ENCODE measurements around the gene MYO18B.

The MYO18B gene

DNA sequence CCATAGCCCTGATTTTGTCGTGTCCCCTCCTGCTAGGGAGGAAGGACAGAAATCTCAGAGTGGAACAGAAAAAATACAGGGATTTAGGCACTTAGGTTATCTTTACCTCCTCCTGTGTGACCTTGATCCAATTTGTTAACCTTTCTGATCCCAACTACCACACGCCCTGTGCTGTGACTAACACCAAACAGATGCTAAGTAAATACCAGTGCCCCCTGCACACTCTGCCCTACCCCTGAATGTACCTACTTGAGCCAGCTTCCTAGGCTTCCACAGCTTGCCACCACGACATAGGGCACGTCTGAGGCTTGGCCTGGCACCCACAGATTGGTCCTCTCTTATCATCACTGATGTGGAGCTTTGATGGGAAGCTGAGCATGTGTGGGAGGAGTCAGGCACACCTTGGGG, 9.2 kb downstream of the MYO18B start:
- peak; percentile 40 for DNase-seq

DNA sequence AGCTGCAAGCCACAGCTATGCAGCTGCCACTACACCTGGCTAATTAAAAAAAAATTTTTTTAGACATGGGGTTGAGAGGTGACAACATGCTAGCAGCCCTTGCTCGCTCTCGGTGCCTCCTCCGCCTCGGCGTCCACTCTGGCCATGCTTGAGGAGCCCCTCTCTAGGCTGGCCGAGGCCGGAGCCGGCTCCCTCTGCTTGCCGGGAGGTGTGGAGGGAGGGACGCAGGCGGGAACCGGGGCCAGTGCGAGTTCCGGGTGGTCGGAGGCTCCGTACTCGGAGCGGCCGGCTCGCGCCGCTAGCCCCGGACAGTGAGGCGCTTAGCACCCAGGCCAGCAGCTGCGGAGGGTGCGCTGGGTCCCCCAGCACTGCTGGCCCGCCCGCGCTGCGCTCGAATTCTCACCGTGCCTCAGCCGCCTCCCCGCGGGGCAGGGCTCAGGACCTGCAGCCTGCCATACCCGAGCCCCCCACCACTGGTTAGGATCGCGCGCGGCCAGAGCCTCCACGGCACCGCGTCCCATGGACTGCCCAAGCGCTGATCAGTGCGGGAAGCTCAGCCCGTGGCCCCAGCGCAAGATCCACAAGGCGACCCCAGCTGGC, 10.7 kb downstream of the MYO18B start:
- no peak for DNase-seq

DNA sequence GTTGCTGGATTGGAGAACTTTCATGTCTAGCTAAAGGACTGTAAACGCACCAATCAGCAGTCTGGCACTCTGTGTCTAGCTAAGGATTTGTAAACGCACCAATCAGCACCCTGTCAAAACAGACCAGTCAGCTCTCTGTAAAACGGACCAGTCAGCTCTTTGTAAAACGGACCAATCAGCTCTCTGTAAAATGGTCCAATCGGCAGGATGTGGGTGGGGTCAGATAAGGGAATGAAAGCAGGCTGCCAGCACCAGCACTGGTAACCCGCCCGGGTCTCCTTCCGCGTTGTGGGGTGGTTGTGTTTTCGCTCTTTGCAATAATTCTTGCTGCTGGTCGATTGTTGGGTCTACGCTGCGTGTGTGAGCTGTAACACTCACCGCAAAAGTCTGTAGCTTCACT, 11.3 kb downstream of the MYO18B start:
- no peak for DNase-seq

DNA sequence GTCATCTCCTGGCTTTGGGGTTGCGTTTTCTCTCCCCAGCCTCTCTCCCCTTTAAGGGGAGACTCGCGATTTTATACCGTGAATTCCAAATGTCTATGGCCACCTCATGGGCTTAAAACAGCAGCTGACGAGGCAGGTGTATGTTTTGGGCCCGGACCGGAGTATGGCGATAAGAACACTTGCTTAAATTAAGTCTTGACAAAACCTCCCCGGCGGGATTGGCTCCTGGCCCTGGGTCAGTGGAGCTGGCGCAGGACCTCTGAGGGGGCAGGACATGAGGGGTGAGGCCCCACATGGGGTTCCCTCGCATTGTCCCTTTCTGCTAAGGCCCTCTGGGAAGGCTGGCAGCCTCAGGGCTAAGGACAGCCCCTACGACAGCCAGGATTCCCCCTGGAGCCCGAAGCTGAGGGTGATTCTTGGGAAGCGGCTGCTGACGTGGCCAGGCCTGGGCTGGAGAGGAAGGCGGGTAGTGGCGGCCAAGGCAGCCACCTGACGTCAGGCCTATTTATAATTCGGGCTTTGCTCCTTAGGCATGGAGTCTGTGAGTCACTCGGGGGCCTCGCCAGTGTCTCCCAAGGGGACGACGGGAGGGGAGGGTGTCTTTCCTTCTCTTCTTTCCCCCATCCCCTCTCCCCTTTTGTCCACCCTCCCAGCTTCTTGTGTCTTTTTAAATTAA, 12.7 kb downstream of the MYO18B start:
- no peak for DNase-seq

DNA sequence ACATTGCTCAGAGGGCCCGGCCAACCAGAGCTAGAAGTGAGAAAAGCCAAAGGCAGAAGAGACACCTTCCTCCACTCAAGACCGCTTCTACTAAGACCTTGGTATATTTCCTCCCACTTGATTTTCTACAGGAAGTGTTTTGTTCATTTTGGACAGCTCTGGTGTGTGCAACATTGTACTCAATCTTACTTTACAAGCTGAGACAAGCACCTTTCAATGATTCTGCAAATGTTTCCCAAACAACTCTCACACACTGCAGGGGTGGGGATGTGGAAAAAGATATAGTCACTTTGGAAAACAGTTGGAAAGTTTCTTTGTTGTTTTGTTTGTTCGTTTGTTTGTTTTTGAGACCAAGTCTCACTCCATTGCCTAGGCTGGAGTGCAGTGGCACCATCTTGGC, 15.7 kb downstream of the MYO18B start:
- no peak for DNase-seq

DNA sequence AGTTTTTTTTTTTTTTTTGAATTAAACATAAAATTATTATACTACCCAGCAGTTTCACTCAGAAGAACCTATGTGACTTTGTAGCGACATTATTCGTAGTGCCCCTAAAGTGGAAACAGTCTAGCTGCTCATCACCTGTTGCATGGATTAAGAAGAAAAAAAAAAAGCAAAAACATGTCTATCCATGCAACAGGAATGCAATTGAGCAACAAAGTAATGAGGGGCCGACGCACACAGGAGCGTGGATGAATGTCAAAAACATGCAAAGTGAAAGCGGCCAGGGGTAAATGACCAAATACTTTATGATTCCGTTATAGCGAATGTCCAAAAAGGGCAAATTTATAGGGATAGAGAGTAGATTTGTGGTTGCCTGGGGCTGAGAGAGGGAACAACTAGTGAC, 16.3 kb downstream of the MYO18B start:
- DNase-seq: no peak

DNA sequence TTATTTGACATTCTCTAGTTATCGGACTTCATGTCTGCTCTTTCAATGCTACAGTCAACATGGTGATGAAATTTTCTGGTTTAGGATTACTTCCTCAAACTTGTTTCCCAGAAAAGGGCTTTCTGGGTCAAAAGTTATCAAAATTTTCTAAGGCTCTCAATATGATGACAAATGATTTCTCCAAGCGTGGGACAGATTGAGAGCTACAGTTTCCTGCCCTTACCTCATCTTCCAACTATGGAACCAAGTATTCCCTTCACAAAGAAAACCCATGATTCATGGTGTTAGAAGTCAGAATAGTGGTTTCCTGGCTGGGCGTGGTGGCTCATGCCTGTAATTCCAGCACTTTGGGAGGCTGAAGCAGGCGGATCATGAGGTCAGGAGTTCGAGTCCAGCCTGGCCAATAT, 17.8 kb downstream of the MYO18B start:
- DNase-seq: no peak

DNA sequence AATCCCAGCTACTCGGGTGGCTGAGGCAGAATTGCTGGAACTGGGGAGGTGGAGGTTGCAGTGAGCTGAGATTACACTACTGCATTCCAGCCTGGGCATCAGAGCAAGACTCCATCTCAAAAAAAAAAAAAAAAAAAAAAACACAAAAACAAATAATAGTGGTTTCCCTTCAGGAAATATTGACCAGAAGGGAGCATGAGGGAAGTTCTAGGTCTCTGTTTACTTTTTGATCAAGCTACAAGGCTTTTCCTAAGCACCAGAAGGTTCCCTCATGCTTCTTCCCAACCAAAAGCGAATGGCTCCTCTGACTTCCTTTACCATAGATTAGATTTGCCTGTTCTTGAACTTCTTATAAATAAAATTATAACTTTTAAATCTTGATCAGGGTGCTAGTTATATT, 18.3 kb downstream of the MYO18B start:
- DNase-seq: no peak

DNA sequence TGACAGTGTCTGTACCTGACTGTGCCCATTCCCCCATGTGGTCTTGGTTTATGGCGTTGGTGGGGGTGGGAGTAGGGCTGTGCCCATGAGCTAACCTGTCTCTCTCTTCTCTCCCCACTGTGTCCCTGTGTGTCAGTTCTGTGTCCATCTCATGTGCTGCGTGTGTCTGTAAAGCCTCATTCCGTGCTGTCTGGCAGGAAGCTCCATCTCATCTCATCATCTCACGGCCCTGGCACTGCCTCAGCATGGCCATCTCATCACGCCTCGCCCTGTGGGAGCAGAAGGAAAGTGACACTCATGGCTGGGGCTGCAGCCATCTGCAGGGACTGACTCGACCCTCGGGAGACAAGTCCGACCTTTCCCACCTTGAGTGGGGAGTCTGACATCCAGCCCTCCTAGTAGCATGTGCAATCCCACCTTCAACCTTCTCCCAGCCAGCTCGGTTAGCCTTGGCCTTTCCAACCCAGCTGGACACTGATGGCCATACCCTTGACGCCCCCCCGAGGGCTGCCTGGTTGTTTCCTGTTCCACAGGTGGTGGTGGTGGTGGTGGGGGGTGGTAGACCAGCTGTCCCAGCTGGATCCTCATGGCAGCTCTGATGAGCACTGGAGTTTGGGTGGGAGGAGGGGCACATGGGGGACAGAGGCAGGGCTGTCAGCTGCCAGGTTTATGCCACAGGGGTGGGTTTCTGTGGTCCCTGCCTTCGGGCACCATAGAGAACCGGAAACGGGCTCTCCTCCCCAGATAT, 19.0 kb downstream of the MYO18B start:
- no peak for DNase-seq

DNA sequence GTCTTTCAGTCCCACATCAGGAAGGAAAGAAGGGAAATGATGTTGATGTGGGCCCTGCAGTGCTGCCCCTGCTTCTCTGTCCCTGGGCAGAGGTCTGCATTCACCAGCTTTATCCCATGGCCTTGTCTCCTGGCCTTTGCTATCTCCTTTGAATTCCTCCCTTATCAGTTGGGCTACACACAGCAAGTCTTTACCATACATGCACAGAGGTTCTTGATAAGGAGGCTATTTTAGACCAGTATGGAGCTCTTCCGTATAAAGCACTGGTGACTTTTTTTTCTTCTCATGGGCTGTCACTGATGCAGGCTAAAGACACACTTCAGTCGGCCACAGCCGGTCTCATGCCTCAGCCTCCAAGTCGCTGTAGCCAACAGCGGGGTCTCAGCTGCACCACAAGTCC, 20.2 kb downstream of the MYO18B start:
- no peak for DNase-seq

DNA sequence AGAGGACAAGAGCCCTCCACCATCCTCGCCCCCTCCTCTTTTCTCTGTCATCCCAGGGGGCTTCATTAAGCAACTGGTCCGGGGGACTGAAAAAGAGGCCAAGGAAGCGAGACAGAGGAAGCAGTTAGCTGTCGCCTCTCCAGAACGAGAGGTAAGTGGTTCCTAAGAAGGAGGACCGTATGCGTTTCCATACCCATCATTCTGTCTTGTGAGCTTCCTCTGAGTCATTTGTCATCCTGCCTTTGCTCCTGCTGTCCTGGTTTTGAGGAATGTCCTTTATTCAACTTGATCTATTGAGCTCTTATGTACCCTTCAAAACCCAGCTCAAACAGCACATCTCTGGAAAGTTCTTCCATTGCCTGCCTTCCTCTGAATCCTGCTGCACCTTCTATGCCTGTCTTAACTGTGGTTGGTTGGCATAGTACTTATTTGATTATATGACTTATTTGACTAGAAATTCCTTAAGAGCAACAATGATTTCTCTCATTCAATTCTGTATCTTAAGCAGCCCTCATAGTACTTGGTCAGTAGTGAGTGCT, 21.3 kb downstream of the MYO18B start:
- no peak for DNase-seq

DNA sequence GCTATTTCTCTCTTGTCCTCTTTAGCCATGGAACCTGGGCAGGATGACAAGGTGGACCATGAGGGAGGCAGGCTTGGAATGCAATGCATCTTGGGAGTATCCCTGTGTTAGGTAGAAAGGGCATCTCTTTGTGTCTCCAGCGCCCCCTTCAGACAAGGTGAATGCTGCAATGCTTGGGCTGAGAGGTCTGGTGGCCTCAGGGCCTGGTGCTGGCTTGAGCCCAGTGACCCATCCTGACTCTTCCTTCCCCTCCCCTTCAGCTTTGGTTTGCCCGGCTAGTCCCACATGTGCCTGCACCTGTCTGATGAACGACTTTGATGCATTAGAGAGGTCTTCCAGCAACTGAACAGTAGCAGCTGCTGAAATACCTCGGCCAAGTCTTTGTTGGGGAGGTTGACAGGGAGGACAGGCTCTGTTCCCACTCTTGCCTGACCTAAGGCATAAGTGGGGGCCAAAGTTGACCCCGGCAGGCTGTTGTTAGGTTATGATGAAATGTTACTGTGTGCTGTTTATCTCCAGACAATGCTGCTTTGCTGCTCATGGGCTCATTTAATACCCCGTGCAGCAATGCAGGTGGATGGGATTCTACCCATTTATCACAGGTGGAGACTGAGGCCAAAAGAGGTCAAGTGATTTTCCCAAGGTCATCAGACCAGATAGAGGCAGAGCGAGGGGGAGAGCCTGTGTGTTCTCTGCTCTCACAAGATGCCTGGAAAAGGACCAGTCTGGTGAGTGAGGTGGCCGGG, 22.5 kb downstream of the MYO18B start:
- DNase-seq: no peak

DNA sequence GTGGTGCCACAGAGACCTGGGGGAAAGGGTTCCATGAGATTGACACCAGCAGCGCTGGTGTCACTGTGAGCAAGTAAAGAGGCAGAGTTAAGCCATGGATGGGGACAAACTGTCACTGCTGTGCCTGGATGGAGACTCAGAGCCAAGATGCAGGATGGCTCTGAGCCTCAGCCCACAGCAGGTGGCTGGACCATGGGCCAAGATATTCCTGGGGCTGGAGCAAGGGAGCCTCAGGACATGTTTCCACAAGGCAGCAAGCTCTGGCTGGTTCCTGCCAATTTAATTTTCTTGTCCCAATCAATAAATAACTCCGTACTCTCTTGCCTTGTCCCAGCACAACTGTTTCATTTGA, 23.0 kb downstream of the MYO18B start:
- DNase-seq: no peak

DNA sequence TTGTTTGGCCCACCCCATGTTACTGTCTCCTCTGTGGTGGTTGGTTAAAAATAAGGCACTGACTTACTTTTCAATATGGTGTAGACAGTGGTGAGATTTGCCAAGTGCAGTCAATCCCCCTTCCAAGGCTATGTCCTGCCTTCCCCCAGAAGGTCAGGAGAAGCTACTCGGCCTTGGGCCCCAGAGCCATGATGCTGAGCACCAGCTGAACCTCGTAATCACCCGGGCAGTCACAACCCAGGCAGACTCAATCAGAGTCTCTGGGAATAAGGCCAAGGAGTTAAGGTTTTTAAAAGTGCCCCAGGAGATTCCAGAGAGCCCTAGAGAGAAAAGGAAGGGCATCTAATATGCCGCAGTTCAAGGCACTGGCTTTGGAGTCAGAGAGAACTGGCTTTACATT, 23.8 kb downstream of the MYO18B start:
- DNase-seq: no peak

DNA sequence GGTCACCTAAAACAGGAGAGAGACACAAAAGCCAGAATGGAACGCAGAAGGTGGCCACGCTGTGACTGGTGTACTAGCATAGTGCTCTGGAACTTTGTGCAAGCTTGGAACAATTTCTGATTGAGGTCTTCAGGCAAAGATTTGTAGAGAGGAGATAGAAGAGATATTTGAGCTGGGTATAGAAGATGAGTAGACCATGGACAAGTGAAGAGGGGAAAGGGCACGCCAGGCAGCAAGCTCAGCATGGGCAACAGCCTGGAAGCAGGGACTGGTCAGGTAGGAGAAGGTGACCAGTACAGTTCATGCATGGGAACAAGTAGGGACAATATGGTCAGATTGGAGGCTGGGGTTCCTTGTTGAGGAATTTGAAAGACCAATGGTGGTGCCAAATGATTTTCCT, 24.4 kb downstream of the MYO18B start:
- no peak for DNase-seq

DNA sequence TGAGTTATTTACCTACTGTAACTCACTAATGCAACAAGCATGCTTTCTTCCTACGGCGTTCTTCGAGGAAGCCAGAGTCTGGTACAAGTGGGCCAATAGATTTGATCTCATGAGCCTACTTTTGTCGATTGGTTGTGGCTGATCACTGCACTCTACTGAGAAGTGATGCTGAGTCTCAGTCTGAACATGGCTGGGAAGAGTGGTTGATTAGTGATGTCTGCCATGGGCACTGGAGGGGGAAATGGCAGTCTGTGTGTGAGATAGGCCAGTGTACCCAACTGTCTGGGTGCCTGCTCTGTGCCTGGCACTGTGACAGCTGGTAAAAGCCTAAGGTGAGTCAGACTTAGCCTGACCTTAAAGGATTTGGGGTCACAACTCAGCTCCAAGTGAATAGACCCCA, 28.3 kb downstream of the MYO18B start:
- DNase-seq: no peak

DNA sequence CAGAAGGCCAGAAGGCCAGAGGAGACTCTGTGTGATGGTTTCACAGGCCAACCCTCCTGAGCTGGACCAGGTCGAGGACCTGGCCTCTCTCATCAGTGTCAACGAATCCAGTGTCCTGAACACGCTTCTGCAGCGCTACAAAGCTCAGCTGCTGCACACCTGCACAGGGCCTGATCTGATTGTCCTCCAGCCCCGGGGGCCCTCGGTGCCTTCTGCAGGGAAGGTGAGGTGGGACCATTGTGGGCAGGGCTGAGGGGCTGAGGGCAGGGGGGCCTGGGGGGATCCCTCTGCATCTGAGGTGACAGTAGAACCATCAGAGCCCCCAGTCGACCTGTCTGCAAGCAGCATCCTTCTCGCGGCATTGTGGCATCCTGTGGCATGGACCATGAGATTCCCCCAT, 30.3 kb downstream of the MYO18B start:
- no peak for DNase-seq

DNA sequence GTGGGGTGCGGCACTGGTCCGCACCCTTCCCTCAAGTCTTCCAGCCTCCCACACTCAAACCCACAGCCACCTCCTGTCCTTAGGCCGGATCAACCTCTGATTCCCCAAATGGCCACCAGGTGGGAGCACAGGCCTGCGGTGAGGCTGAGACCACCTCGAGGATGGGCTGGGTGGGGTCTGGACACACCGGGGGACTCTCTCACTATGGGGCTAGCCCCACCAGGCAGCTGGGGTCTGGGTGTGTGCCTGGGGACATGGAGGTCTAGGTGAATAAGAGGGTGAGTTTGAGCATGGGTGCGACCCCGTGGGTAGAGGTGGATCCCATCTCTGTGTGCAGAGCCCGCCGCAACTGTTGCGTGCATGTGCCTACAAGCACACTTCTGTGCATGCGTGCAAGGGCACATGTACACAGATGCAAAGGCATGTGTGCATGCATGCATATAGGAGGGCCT, 32.6 kb downstream of the MYO18B start:
- DNase-seq: no peak

DNA sequence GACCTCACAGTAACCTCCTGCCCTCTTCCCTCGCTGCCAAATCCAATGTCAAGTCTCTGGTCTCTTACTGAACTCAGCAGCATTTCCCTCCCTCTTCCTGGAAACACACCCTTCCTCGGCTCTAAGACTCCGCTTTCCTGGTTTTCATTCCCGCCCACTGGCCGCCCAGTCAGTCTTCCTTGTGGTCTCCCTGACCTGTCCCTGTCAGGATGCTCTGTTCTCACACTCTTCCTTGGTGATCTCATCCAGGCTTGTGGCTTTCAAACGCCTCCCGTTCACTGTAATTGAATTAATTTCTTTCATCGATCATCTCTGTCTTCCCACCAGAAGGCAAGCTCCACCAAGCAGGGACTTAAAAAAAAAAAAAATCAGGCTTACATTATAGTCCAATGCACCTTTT, 33.5 kb downstream of the MYO18B start:
- no peak for DNase-seq

DNA sequence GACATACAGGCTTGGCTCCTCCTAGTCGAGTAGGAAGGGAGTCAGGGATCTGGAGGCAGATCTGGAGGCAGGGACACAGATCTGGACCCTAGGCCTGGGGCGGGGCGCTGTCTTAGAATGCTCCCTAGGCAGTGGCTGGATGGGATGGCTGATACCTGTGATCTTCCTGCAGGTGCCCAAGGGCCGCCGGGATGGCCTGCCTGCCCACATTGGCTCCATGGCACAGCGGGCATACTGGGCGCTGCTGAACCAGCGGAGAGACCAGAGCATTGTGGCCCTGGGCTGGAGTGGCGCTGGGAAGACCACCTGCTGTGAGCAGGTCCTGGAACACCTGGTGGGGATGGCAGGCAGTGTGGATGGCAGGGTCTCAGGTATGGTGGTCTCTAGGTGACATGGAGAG, 35.4 kb downstream of the MYO18B start:
- DNase-seq: no peak

DNA sequence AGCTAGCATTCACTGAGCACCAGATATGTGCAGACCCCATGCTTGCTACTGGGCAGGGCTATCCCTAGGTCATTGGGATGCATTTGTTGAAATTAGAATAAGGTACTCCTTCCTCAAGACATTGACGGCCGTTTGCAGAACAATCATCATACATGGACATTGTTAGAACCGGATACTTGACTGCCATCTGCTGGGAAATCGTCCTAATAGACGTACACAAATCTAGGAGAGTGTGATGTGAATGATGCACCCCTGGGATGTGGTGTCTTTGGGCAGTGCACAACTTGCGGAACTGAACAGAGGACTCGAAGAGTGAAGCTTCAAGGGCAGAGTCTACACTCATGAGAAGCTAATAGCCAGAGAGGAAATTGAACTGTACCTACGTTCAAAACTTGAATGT, 35.9 kb downstream of the MYO18B start:
- DNase-seq: peak; percentile 52

DNA sequence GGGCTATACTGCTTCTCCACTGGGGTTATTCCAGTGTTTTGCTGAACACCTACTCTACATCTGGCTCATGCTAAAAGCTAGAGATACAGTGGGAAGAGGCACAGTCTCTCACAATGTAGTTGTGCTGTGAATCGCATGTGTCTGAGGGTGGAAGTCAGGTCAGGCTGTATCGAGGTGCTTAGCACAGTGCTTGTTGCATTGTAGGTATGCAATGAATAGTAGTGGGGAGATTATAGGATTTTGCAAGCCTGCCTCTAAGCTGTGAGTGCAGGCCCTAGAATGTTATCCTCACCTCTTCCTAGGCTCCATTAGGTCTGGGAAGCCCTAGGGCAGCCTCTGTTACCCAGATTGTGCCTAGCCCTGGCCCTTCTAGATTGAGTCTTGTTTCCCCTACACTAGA, 37.4 kb downstream of the MYO18B start:
- no peak for DNase-seq

DNA sequence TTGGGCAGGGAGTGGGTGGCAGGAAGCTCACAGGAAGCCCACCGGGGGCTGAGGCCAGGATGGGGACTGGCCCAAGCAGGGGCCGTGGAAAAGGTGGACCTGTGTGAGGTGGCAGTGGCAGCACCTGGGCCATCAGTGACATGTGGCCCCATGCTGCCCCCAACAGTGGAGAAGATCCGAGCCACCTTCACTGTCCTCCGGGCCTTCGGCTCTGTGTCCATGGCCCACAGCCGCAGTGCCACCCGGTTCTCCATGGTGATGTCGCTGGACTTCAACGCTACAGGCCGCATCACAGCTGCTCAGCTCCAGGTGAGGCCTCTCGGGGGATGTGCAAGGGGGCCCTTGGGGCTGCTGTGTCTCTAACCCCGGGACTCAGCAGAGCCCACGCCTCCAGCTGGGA, 37.9 kb downstream of the MYO18B start:
- DNase-seq: no peak

DNA sequence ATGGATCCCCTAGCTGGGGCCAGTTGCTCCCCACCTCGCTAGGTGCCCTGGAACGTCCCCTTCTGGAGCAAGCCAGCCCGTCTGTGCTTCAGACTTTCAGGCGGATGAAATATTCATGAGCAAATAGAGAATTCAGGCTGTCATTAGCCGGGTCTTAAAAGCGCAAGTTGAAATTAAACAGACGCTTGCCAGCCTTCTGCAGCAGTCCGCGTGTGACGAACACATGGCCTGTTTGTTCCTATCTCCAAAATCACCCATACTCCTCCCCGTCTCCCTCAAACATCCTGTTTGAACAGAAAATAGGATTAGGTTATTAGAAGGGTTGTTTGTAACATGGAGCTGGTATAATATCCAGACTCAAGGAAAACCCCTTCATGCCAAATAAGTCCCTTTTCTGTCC, 38.7 kb downstream of the MYO18B start:
- DNase-seq: no peak

All from activated CD4-positive, alpha-beta T cell treated with anti-CD3 and anti-CD28 coated beads, Interleukin-10, Interleukin-2, amounts not matched to agents 100 ng/mL and 50 ng/mL, durations not matched to agents 16 hours and 8 hours (primary cell).